Stimulated activated memory B cell treated with anti-CD40 and anti-IgM and Interleukin-4, amounts not matched to agents 10 μg/mL and 1 μg/mL and 100 μg/mL, for 72 hours (primary cell): ENCODE data around the gene PGAP6.
A peak's percentile ranks its signal among the peaks of the same experiment; 100 is the strongest.

ENCODE experiments used
- ATAC-seq: fragments of 150-1000 bp; cut with Tn5 transposase; 2 replicates; pipeline ENCODE4 v1.10.0; 2021
- H3K27ac Mint-ChIP-seq: one replicate; pipeline ENCODE4 v1.8.0; 2022; ENCODE audit warnings: mild to moderate bottlenecking, mixed read lengths
- H3K27me3 Mint-ChIP-seq: one replicate; pipeline ENCODE4 v1.8.0; 2022; ENCODE audit warnings: mixed read lengths
- H3K36me3 Mint-ChIP-seq: one replicate; pipeline ENCODE4 v1.8.0; 2022; ENCODE audit warnings: mixed read lengths
- H3K4me1 Mint-ChIP-seq: one replicate; pipeline ENCODE4 v1.8.0; 2022; ENCODE audit warnings: mixed read lengths
- H3K4me3 Mint-ChIP-seq: one replicate; pipeline ENCODE4 v1.8.0; 2022; ENCODE audit warnings: mild to moderate bottlenecking, moderate library complexity, mixed read lengths
- H3K9me3 Mint-ChIP-seq: one replicate; pipeline ENCODE4 v1.8.0; 2022; ENCODE audit warnings: mixed read lengths

The PGAP6 gene

GRCh38 chr16:376817-377418, 4.9 kb downstream of the PGAP6 start:
- Mint-ChIP-seq H3K4me1 (peaks cover 13% of the 10 kb centered on the region), H3K9me3 (no peaks in the 10 kb centered on the region), H3K27me3 (no peaks in the 10 kb centered on the region), H3K27ac (no peak overlapping the region), H3K36me3 (peaks cover 17% of the 10 kb centered on the region), H3K4me3 (no peak overlapping the region)
- no peak for ATAC-seq

- Mint-ChIP-seq H3K27me3 (no peaks in the 10 kb centered on the region), H3K4me1 (peaks cover 16% of the 10 kb centered on the region), H3K27ac (no peak overlapping the region), H3K36me3 (peaks cover 20% of the 10 kb centered on the region), H3K4me3 (no peak overlapping the region), H3K9me3 (no peaks in the 10 kb centered on the region)
- ATAC-seq: no peak
These were observed 5.6 kb downstream of the PGAP6 start for GRCh38 chr16:375927-376816.

- no peaks in the 10 kb centered on the region for H3K27me3 Mint-ChIP-seq
- no peak for ATAC-seq
These were observed 6.6 kb downstream of the PGAP6 start for GRCh38 chr16:375212-375611.

GRCh38 chr16:374616-374926, 7.2 kb downstream of the PGAP6 start:
- Mint-ChIP-seq H3K27me3 (no peaks in the 10 kb centered on the region), H3K9me3 (no peaks in the 10 kb centered on the region), H3K36me3 (peaks cover 27% of the 10 kb centered on the region), H3K4me1 (peaks cover 21% of the 10 kb centered on the region), H3K4me3 (no peak overlapping the region), H3K27ac (no peak overlapping the region)
- no peak for ATAC-seq

More at GRCh38 chr16:375212-375611, 6.6 kb downstream of the PGAP6 start:
- Mint-ChIP-seq H3K9me3 (no peaks in the 10 kb centered on the region), H3K4me3 (no peak overlapping the region), H3K36me3 (peaks cover 25% of the 10 kb centered on the region), H3K4me1 (peaks cover 21% of the 10 kb centered on the region), H3K27ac (no peak overlapping the region)

GRCh38 chr16:373848-374615, 7.7 kb downstream of the PGAP6 start:
- Mint-ChIP-seq H3K27me3 (no peaks in the 10 kb centered on the region), H3K4me3 (no peak overlapping the region), H3K9me3 (no peaks in the 10 kb centered on the region), H3K27ac (no peak overlapping the region), H3K4me1 (peaks cover 27% of the 10 kb centered on the region), H3K36me3 (peaks cover 27% of the 10 kb centered on the region)
- no peak for ATAC-seq

- H3K36me3 Mint-ChIP-seq: peaks cover 36% of the 10 kb centered on the region
- H3K27me3 Mint-ChIP-seq: no peaks in the 10 kb centered on the region
- H3K27ac Mint-ChIP-seq: no peak overlapping the region
- H3K4me1 Mint-ChIP-seq: peaks cover 27% of the 10 kb centered on the region
- no peak for ATAC-seq
- no peak overlapping the region for H3K4me3 Mint-ChIP-seq
- H3K9me3 Mint-ChIP-seq: no peaks in the 10 kb centered on the region
These were observed 8.7 kb downstream of the PGAP6 start for GRCh38 chr16:373020-373598.

- Mint-ChIP-seq H3K27me3 (no peaks in the 10 kb centered on the region), H3K36me3 (peaks cover 40% of the 10 kb centered on the region), H3K9me3 (no peaks in the 10 kb centered on the region), H3K4me3 (no peak overlapping the region), H3K4me1 (peaks cover 27% of the 10 kb centered on the region), H3K27ac (no peak overlapping the region)
- ATAC-seq: no peak
These were observed 9.3 kb downstream of the PGAP6 start for GRCh38 chr16:372302-372983.

GRCh38 chr16:371515-372301, 10.1 kb downstream of the PGAP6 start:
- no peak overlapping the region for H3K4me3 Mint-ChIP-seq
- H3K9me3 Mint-ChIP-seq: no peaks in the 10 kb centered on the region
- no peaks in the 10 kb centered on the region for H3K27me3 Mint-ChIP-seq
- no peak overlapping the region for H3K27ac Mint-ChIP-seq
- H3K36me3 Mint-ChIP-seq: peaks cover 47% of the 10 kb centered on the region
- no peak for ATAC-seq
- H3K4me1 Mint-ChIP-seq: peaks cover 27% of the 10 kb centered on the region

- no peak for ATAC-seq
- H3K4me3 Mint-ChIP-seq: peak overlapping the region; percentile 96
- H3K36me3 Mint-ChIP-seq: peaks cover 50% of the 10 kb centered on the region
- H3K4me1 Mint-ChIP-seq: peaks cover 27% of the 10 kb centered on the region
- peak overlapping the region; percentile 95 for H3K27ac Mint-ChIP-seq
- no peaks in the 10 kb centered on the region for H3K27me3 Mint-ChIP-seq
- no peaks in the 10 kb centered on the region for H3K9me3 Mint-ChIP-seq
These were observed 10.7 kb downstream of the PGAP6 start for GRCh38 chr16:370979-371514.

- peak within 1 kb of the TSS; percentile 96 for H3K4me3 Mint-ChIP-seq
- peaks cover 27% of the 10 kb centered on the region for H3K4me1 Mint-ChIP-seq
- ATAC-seq: peak; percentile 96
- H3K9me3 Mint-ChIP-seq: no peaks in the 10 kb centered on the region
- peak within 1 kb of the TSS; percentile 95 for H3K27ac Mint-ChIP-seq
- peaks cover 50% of the 10 kb centered on the region for H3K36me3 Mint-ChIP-seq
- H3K27me3 Mint-ChIP-seq: no peaks in the 10 kb centered on the region
These were observed 11.3 kb downstream of the PGAP6 start, which contains the start of gene MRPL28 for GRCh38 chr16:370443-370842. Gene MRPL28, minus strand, starts transcription at chr16:370538. Its CDS starts 320 bp downstream, at chr16:370218.

- Mint-ChIP-seq H3K36me3 (peaks cover 50% of the 10 kb centered on the region), H3K4me1 (peaks cover 27% of the 10 kb centered on the region), H3K27me3 (no peaks in the 10 kb centered on the region), H3K27ac (peak overlapping the region; percentile 95), H3K4me3 (peak overlapping the region; percentile 96), H3K9me3 (no peaks in the 10 kb centered on the region)
- no peak for ATAC-seq
These were observed 11.8 kb downstream of the PGAP6 start for GRCh38 chr16:369866-370436.

GRCh38 chr16:369275-369865, 12.4 kb downstream of the PGAP6 start:
- Mint-ChIP-seq H3K9me3 (no peaks in the 10 kb centered on the region), H3K27me3 (peaks cover 4% of the 10 kb centered on the region), H3K36me3 (peaks cover 50% of the 10 kb centered on the region), H3K4me1 (peaks cover 27% of the 10 kb centered on the region), H3K27ac (peak overlapping the region; percentile 95), H3K4me3 (peak overlapping the region; percentile 70)
- no peak for ATAC-seq

GRCh38 chr16:368388-369158, 13.2 kb downstream of the PGAP6 start:
- ATAC-seq: no peak
- H3K27me3 Mint-ChIP-seq: peaks cover 12% of the 10 kb centered on the region
- H3K27ac Mint-ChIP-seq: no peak overlapping the region
- no peak overlapping the region for H3K4me3 Mint-ChIP-seq
- H3K4me1 Mint-ChIP-seq: peaks cover 27% of the 10 kb centered on the region
- peaks cover 44% of the 10 kb centered on the region for H3K36me3 Mint-ChIP-seq
- no peaks in the 10 kb centered on the region for H3K9me3 Mint-ChIP-seq
